ENCODE data around the gene WDR35.

DNA sequence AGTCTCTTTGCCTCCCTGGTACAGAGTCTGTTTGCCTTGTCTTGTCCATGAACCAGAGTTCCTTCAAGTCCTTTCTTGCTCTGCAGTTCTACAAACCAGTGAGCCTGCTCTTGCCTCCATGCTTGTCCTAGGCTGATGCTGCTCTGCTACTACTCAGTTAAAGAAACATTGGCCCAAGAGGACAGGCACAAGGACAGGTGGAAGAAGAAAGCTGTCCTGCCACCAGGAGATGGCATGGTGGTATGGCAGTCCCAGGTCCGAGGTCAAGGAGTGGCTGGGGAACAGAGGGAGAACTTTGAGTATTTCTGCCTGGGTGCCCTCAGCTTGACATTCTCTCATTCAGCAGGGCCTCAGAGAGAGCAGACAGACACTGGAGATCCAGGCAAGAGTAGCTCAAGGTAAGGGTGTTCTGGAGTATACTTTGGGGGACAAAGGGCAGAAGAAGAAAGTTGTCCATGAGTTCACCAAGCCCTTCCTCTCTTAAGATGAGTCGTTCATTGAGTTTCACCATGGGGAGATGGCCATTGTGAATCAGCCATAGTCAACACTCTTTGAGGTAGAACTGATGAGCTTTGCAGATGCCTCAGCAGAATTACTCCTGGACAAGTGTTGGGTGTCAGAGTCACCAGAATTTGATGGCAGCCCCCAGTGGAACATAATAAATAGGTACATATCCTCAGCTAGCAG is 108.5 kb downstream of the WDR35 start:
- TF ChIP-seq MAX (IDR thresholded peaks at IDR 0.05; ENCODE audit: insufficient read depth, insufficient read length) = no peak
- TF ChIP-seq GATA2 (IDR thresholded peaks at IDR 0.05; ENCODE audit: insufficient read depth, insufficient read length, low read depth, low read length) = no peak
- no peak for TF ChIP-seq POLR2AphosphoS5 (IDR thresholded peaks at IDR 0.05; ENCODE audit: insufficient read depth, low read depth, low read length)
- TF ChIP-seq, protein P1, sequence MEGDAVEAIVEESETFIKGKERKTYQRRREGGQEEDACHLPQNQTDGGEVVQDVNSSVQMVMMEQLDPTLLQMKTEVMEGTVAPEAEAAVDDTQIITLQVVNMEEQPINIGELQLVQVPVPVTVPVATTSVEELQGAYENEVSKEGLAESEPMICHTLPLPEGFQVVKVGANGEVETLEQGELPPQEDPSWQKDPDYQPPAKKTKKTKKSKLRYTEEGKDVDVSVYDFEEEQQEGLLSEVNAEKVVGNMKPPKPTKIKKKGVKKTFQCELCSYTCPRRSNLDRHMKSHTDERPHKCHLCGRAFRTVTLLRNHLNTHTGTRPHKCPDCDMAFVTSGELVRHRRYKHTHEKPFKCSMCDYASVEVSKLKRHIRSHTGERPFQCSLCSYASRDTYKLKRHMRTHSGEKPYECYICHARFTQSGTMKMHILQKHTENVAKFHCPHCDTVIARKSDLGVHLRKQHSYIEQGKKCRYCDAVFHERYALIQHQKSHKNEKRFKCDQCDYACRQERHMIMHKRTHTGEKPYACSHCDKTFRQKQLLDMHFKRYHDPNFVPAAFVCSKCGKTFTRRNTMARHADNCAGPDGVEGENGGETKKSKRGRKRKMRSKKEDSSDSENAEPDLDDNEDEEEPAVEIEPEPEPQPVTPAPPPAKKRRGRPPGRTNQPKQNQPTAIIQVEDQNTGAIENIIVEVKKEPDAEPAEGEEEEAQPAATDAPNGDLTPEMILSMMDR (IDR thresholded peaks at IDR 0.05; ENCODE audit: extremely low read depth in 1 of 2, insufficient read depth in 1 of 2, low read depth in 1 of 2, low read length in 2 of 2) = no peak
